Measurements from ENCODE around the gene RASIP1. TPM values are rescaled to one million over a fixed set of nuclear protein-coding genes. Genes with fewer than 3 reads are reported as not detected.

RASIP1 gene
- total RNA-seq, 3 donors from 2014 or later = 1.7 to 8.6 (median 3.2) TPM

- Histone ChIP-seq H3K4me3 (no peak overlapping the region), H3K9me3 (no peaks in the 10 kb centered on the region), H3K4me1 (ENCODE audit: low read depth) (peaks cover 20% of the 10 kb centered on the region), H3K36me3 (ENCODE audit: low read depth) (no peaks in the 10 kb centered on the region)
- no peak for DNase-seq
- ATAC-seq = no peak
- TF ChIP-seq CTCF (IDR thresholded peaks at IDR 0.05) = no peak
- intact Hi-C loops (cut with DNase I, micrococcal nuclease) = no loop called here
Measured at GRCh38 chr19:48674216-48674809, 66.1 kb downstream of the RASIP1 start.

DNA sequence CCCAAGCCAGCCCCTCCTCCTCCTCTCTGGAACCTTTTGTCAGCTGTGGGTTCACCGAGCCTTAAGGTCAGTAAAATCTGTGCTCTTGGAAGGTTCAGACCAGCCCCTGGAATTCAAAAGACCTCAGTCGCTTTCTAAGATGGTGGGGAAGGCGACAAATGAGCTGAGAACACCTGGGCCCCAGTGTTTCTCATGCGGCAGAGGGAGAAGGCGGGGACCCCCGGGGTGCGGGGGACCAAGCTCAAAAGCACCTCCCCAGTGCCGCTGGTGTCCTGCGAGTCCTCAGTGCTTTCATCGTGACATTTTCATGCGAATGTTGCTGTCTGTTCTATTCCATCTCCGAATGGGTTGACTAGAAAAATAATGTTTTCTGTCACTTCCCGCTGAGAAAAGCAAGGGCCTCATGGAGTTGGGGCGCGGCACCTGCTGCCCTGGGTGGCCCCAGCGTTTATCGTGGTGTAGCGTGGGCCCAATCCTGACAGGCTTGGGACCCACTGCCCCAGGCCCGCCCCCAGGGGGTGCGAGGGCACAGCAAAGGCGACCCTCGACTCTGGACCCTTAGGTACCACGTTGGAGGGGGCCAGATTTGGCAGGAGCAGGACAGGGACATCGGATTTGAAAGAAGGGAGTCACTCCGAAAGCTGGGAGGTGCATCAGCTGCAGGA lies 66.8 kb downstream of the RASIP1 start:
- no peak for TF ChIP-seq CTCF (IDR thresholded peaks at IDR 0.05)
- ATAC-seq (no peak), DNase-seq (no peak)
- H3K4me1 ChIP-seq (ENCODE audit: low read depth) = peaks cover 17% of the 10 kb centered on the region
- no peaks in the 10 kb centered on the region for H3K36me3 ChIP-seq (ENCODE audit: low read depth)
- H3K4me3 ChIP-seq = no peak overlapping the region
- intact Hi-C loops (cut with DNase I, micrococcal nuclease) = no loop called here
- no peaks in the 10 kb centered on the region for H3K9me3 ChIP-seq

- TF ChIP-seq CTCF (IDR thresholded peaks at IDR 0.05) = no peak
- intact Hi-C loops (cut with DNase I, micrococcal nuclease) = no loop called here
- DNase-seq (no peak), ATAC-seq (no peak)
- no peaks in the 10 kb centered on the region for H3K36me3 ChIP-seq (ENCODE audit: low read depth)
- peaks cover 12% of the 10 kb centered on the region for H3K4me1 ChIP-seq (ENCODE audit: low read depth)
- no peak within 1 kb of the TSS for H3K4me3 ChIP-seq
- H3K9me3 ChIP-seq = no peaks in the 10 kb centered on the region
Measured at GRCh38 chr19:48672994-48673393, 67.4 kb downstream of the RASIP1 start, which contains the start of gene NTN5. NTN5 (minus strand) TSS chr19:48673017; CDS start chr19:48670986, 2,031 bp downstream.

DNA sequence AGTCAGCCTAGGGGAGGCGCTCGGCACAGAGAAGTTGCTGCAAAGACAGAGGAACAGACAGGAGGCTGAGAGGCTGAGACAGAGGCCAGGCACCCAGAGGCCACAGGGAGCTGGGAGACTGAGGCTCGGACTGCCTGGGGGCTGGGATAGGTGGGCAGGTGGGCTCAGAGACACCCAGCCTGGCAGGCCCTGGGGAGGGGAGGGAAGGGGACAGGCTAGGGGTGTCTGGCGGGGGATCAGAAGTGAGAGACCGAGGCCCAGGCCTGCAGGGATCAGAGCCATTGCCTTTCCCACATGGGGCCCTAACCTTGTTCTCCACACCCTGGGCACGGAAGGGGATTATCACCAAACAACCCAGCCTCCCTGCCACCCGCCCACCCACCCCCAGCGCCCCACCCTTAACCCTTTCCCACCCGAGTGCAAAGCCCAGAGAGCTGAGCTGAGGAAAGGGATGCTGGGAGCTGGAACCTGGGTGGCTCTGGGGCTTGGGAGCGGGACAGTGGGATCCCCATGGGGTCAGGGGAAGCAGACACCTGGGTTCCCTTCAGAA lies 68.9 kb downstream of the RASIP1 start:
- Histone ChIP-seq H3K4me3 (no peak overlapping the region), H3K36me3 (ENCODE audit: low read depth) (no peaks in the 10 kb centered on the region), H3K4me1 (ENCODE audit: low read depth) (peaks cover 7% of the 10 kb centered on the region), H3K9me3 (no peaks in the 10 kb centered on the region)
- intact Hi-C loops (cut with DNase I, micrococcal nuclease) = no loop called here
- ATAC-seq (no peak), DNase-seq (no peak)
- TF ChIP-seq CTCF (IDR thresholded peaks at IDR 0.05) = no peak

DNA sequence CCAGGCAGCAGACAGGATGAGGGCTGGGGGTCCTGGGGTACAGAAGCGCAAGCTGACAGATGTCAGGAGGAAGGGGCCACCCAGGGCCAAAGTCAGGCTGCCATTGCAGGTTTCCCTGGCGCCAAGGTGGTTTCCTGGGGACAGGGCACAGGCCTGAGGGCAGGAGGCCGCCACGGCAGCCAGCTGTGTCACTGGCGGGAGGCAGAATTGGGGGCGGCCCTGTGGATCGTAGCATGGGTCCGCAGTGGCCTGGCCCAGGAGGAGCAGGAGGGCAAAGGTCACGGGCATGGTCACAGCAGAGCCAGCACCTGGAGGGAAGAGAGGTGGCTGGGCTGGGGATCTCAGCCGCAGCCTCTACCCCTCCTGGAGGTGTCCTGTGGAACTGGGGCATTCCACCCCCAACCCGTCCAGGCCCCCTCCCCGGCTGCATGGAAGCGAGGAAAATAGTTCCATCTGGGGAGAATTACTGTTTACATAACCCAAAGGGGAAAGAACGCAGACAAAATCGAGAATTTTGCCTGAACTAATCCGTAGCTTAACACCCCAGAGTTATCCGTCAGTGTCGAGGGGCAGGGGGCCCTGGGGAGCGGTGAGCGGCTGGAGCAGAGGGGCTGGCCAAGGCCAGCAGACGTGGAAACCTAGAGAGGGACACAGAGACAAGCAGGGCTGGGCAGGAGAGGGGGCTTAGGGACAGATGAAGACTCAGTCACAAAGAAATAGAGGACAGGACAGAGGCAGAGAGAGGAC lies 69.5 kb downstream of the RASIP1 start:
- Histone ChIP-seq H3K36me3 (ENCODE audit: low read depth) (no peaks in the 10 kb centered on the region), H3K9me3 (no peaks in the 10 kb centered on the region), H3K4me1 (ENCODE audit: low read depth) (peaks cover 7% of the 10 kb centered on the region), H3K4me3 (no peak overlapping the region)
- no peak for DNase-seq
- TF ChIP-seq CTCF (IDR thresholded peaks at IDR 0.05) = no peak
- no peak for ATAC-seq
- intact Hi-C loops (cut with DNase I, micrococcal nuclease) = no loop called here

Other genes with a start within 250 kb of the RASIP1 start
- gene LMTK3, start 228.8 kb downstream of the RASIP1 start, total RNA-seq = 1 to 10 TPM in 2 of 3 donors, under 1 TPM in 1; 0.48 to 2.6 (median 1.3) TPM
- gene SULT2B1, start 188.4 kb downstream of the RASIP1 start, total RNA-seq = 1 to 10 TPM in 2 of 3 donors, under 1 TPM in 1; 0.51 to 3.1 (median 1.1) TPM
- gene SPACA4, start 133.9 kb downstream of the RASIP1 start, total RNA-seq = not detected
- gene FAM83E, start 125.5 kb downstream of the RASIP1 start, total RNA-seq = 100 to 1,000 TPM in 2 of 3 donors, 10 to 100 TPM in 1; 97.8 to 180 (median 175) TPM
- gene RPL18, start 121.4 kb downstream of the RASIP1 start, total RNA-seq = 1,000 to 10,000 TPM in 2 of 3 donors, 100 to 1,000 TPM in 1; 999 to 1,336 (median 1,270) TPM
- 10 to 100 TPM; 37.9 to 54.8 (median 50.2) TPM for gene SPHK2, start 121.1 kb downstream of the RASIP1 start, total RNA-seq
- 10 to 100 TPM in 2 of 3 donors, 1 to 10 TPM in 1; 8.2 to 18.4 (median 11.1) TPM for gene DBP, start 103.2 kb downstream of the RASIP1 start, total RNA-seq
- gene CA11, start 94.4 kb downstream of the RASIP1 start, total RNA-seq = 10 to 100 TPM in 1 of 3 donors, 1 to 10 TPM in 2; 1.8 to 19.9 (median 3.7) TPM
- gene NTN5, start 67.6 kb downstream of the RASIP1 start, total RNA-seq = 1 to 10 TPM in 1 of 3 donors, under 1 TPM in 2; 0.22 to 1.2 (median 0.46) TPM
- 100 to 1,000 TPM in 2 of 3 donors, 10 to 100 TPM in 1; 44.7 to 137 (median 116) TPM for gene FUT2, start 44.6 kb downstream of the RASIP1 start, total RNA-seq
- gene MAMSTR, start 20.9 kb downstream of the RASIP1 start, total RNA-seq = 1 to 10 TPM in 1 of 3 donors, under 1 TPM in 2; 0.31 to 2.4 (median 0.61) TPM
- gene IZUMO1, start 6.3 kb upstream of the RASIP1 start, total RNA-seq = not detected
- gene FUT1, start 12.0 kb upstream of the RASIP1 start, total RNA-seq = 1 to 10 TPM in 1 of 3 donors, under 1 TPM in 2; 0.17 to 1.5 (median 0.72) TPM
- not detected for gene FGF21, start 14.9 kb upstream of the RASIP1 start, total RNA-seq
- gene BCAT2, start 70.4 kb upstream of the RASIP1 start, total RNA-seq = 10 to 100 TPM; 46.6 to 82.6 (median 57.4) TPM
- 10 to 100 TPM in 1 of 3 donors, 1 to 10 TPM in 2; 2.4 to 10.1 (median 2.4) TPM for gene HSD17B14, start 95.9 kb upstream of the RASIP1 start, total RNA-seq
- gene PLEKHA4, start 128.0 kb upstream of the RASIP1 start, total RNA-seq = 10 to 100 TPM in 2 of 3 donors, 1 to 10 TPM in 1; 4.6 to 30.2 (median 21.5) TPM
- 10 to 100 TPM; 31.8 to 47.7 (median 44.6) TPM for gene PPP1R15A, start 131.8 kb upstream of the RASIP1 start, total RNA-seq
- gene TULP2, start 158.1 kb upstream of the RASIP1 start, total RNA-seq = under 1 TPM in 1 of 3 donors, not detected in 2; 0.32 TPM
- 100 to 1,000 TPM; 171 to 219 (median 205) TPM for gene NUCB1, start 159.7 kb upstream of the RASIP1 start, total RNA-seq
- gene DHDH, start 193.1 kb upstream of the RASIP1 start, total RNA-seq = under 1 TPM in 1 of 3 donors, not detected in 2; 0.52 TPM
- 100 to 1,000 TPM in 2 of 3 donors, 10 to 100 TPM in 1; 90.2 to 128 (median 125) TPM for gene BAX, start 214.3 kb upstream of the RASIP1 start, total RNA-seq
- gene FTL, start 224.7 kb upstream of the RASIP1 start, total RNA-seq = 1,000 to 10,000 TPM; 1,659 to 1,792 (median 1,691) TPM

Measured in mucosa of descending colon (tissue), 3 donors.